GM20431 (cell line): ENCODE data around the gene ENTR1.

Experiments used
- in situ Hi-C: fragments of 300-500 bp; cut with MseI, MboI; formaldehyde crosslinking; loops from one replicate; pipeline ENCODE4 v1.15.0; 2020; ENCODE audit warnings: low sequenced_read_pairs; ENCODE audit not compliant: unreplicated experiment

Gene ENTR1

GRCh38 chr9:136365775-136366222 is 44.6 kb downstream of the ENTR1 start:
- in situ Hi-C loops: no loop called here

- in situ Hi-C loops: no loop called here
Observed at GRCh38 chr9:136364942-136365774, 45.3 kb downstream of the ENTR1 start.

- in situ Hi-C loops: no loop called here
Observed at GRCh38 chr9:136363949-136364748, 46.3 kb downstream of the ENTR1 start.

GRCh38 chr9:136363106-136363948 is 47.1 kb downstream of the ENTR1 start, which contains the start of gene DNLZ:
DNLZ (minus strand) TSS chr9:136363744; CDS start chr9:136363714, 30 bp downstream.
- in situ Hi-C loops: no loop called here

- in situ Hi-C loops: no loop called here
Observed at GRCh38 chr9:136362450-136362784, 48.0 kb downstream of the ENTR1 start.

GRCh38 chr9:136361754-136362449 is 48.5 kb downstream of the ENTR1 start:
- in situ Hi-C loops: no loop called here

GRCh38 chr9:136361047-136361753 is 49.2 kb downstream of the ENTR1 start:
- in situ Hi-C loops: no loop called here

- in situ Hi-C loops: no loop called here
Observed at GRCh38 chr9:136359774-136360718, 50.4 kb downstream of the ENTR1 start.

- in situ Hi-C loops: no loop called here
Observed at GRCh38 chr9:136358888-136359287, 51.5 kb downstream of the ENTR1 start.

- in situ Hi-C loops: no loop called here
Observed at GRCh38 chr9:136358016-136358415, 52.4 kb downstream of the ENTR1 start.

- in situ Hi-C loops: no loop called here
Observed at GRCh38 chr9:136357202-136357725, 53.1 kb downstream of the ENTR1 start.

- in situ Hi-C loops: no loop called here
Observed at GRCh38 chr9:136355616-136356557, 54.5 kb downstream of the ENTR1 start.

- in situ Hi-C loops: no loop called here
Observed at GRCh38 chr9:136354592-136355085, 55.8 kb downstream of the ENTR1 start.

GRCh38 chr9:136353757-136354488 is 56.5 kb downstream of the ENTR1 start:
- in situ Hi-C loops: no loop called here

GRCh38 chr9:136353088-136353487 is 57.3 kb downstream of the ENTR1 start:
- in situ Hi-C loops: no loop called here

GRCh38 chr9:136352682-136353081 is 57.7 kb downstream of the ENTR1 start:
- in situ Hi-C loops: no loop called here
